GM18858 (cell line): Measurements from ENCODE around the gene ZEB2.

ENCODE experiments used
- ATAC-seq: cut with Tn5 transposase; IDR thresholded peaks from one replicate; pipeline ENCODE4 v1.9.1; 2021; ENCODE audit not compliant: unreplicated experiment

ZEB2 gene

GRCh38 chr2:144496977-144497598 lies 22.8 kb downstream of the ZEB2 start:
- no peak for ATAC-seq

GRCh38 chr2:144496092-144496976 lies 23.6 kb downstream of the ZEB2 start:
- no peak for ATAC-seq

GRCh38 chr2:144495227-144496091 lies 24.5 kb downstream of the ZEB2 start:
- ATAC-seq = no peak

GRCh38 chr2:144493027-144493809 lies 26.7 kb downstream of the ZEB2 start:
- ATAC-seq = no peak

GRCh38 chr2:144490857-144491256 lies 29.1 kb downstream of the ZEB2 start:
- no peak for ATAC-seq

GRCh38 chr2:144490017-144490416 lies 29.9 kb downstream of the ZEB2 start:
- no peak for ATAC-seq

- no peak for ATAC-seq
These were observed 30.5 kb downstream of the ZEB2 start for GRCh38 chr2:144489315-144489916.

- ATAC-seq = no peak
These were observed 35.5 kb downstream of the ZEB2 start for GRCh38 chr2:144484201-144484948.

- ATAC-seq = no peak
These were observed 38.3 kb downstream of the ZEB2 start for GRCh38 chr2:144481666-144482065.

GRCh38 chr2:144481109-144481508 lies 38.8 kb downstream of the ZEB2 start:
- ATAC-seq = no peak

- ATAC-seq = no peak
These were observed 39.6 kb downstream of the ZEB2 start for GRCh38 chr2:144480285-144480684.

- no peak for ATAC-seq
These were observed 40.3 kb downstream of the ZEB2 start for GRCh38 chr2:144479659-144480058.

GRCh38 chr2:144479138-144479537 lies 40.8 kb downstream of the ZEB2 start:
- ATAC-seq = no peak

GRCh38 chr2:144477957-144478311 lies 42.0 kb downstream of the ZEB2 start:
- no peak for ATAC-seq

- no peak for ATAC-seq
These were observed 42.5 kb downstream of the ZEB2 start for GRCh38 chr2:144477281-144477956.

- ATAC-seq = no peak
These were observed 43.2 kb downstream of the ZEB2 start for GRCh38 chr2:144476682-144477081.

GRCh38 chr2:144475569-144476275 lies 44.2 kb downstream of the ZEB2 start:
- no peak for ATAC-seq

- ATAC-seq = no peak
These were observed 44.9 kb downstream of the ZEB2 start for GRCh38 chr2:144475044-144475443.
